IMR-90 (cell line): ENCODE measurements around the gene ITPK1. TPM values are rescaled to one million over a fixed set of nuclear protein-coding genes. Genes with fewer than 3 reads are reported as not detected.

Source experiments
- ATAC-seq: fragments of 200-7000 bp; cut with Tn5 transposase; 2 replicates; pipeline ENCODE4 v1.9.1; 2020; ENCODE audit warnings: low read depth, mild to moderate bottlenecking, moderate library complexity
- BruUV-seq: library from RNA; stranded (reverse); fragments of 400-500 nt; replicated peaks from 2 replicates; lab custom pipeline; 2021; lab: Mats Ljungman, UMichigan
- CTCF ChIA-PET: fragments of 300-600 bp; formaldehyde crosslinking; extraction: SDS; loops from one replicate; lab custom pipeline; 2021; ENCODE audit warnings: antibody characterized with exemption; lab: Yijun Ruan, JAX
- POLR2A ChIA-PET: fragments of 300-600 bp; sonication (Branson Sonifier 250); formaldehyde crosslinking; loops from one replicate; lab custom pipeline; 2022; ENCODE audit warnings: antibody characterized with exemption; ENCODE audit not compliant: unreplicated experiment; lab: Charles Lee
- DNase-seq: peaks from one replicate; pipeline ENCODE4 v3.0.0; 2013
- H2AFZ ChIP-seq: replicated peaks from 2 replicates; pipeline ENCODE3; 2013; ENCODE audit warnings: low read length, mild to moderate bottlenecking; ENCODE audit not compliant: poor library complexity
- H2AK5ac ChIP-seq: 2 replicates; pipeline ENCODE4 v1.6.1; 2013; ENCODE audit warnings: low read depth, low read length, inconsistent platforms
- H2AK9ac ChIP-seq: replicated peaks from 2 replicates; pipeline ENCODE3; 2013; ENCODE audit warnings: mild to moderate bottlenecking, low read depth, low read length, moderate library complexity; ENCODE audit not compliant: poor library complexity
- H2BK120ac ChIP-seq: 2 replicates; pipeline ENCODE4 v1.6.1; 2013; ENCODE audit warnings: low read depth, low read length, inconsistent platforms
- H2BK15ac ChIP-seq: 3 replicates; pipeline ENCODE4 v1.6.1; 2013; ENCODE audit warnings: low read depth, low read length, inconsistent platforms
- H2BK20ac ChIP-seq: 2 replicates; pipeline ENCODE4 v1.6.1; 2013; ENCODE audit warnings: low read depth, mild to moderate bottlenecking, inconsistent platforms, low read length, moderate library complexity
- H2BK5ac ChIP-seq: 2 replicates; pipeline ENCODE4 v1.6.1; 2013; ENCODE audit warnings: mild to moderate bottlenecking, low read depth, low read length, inconsistent platforms; ENCODE audit not compliant: poor library complexity, severe bottlenecking
- H3K14ac ChIP-seq: replicated peaks from 2 replicates; pipeline ENCODE4 v1.6.1; 2013; ENCODE audit warnings: low read depth, low read length, inconsistent platforms
- H3K18ac ChIP-seq: 2 replicates; pipeline ENCODE4 v1.6.1; 2013; ENCODE audit warnings: low read depth, low read length, control low read depth
- H3K23ac ChIP-seq: 2 replicates; pipeline ENCODE4 v1.6.1; 2013; ENCODE audit warnings: low read depth, low read length, inconsistent platforms
- H3K27ac ChIP-seq: 2 replicates; pipeline ENCODE4 v1.5.1; 2013; ENCODE audit warnings: mild to moderate bottlenecking, control low read depth, low read length; ENCODE audit not compliant: insufficient read depth
- H3K27me3 ChIP-seq: 2 replicates; pipeline ENCODE4 v1.6.1; 2013; ENCODE audit warnings: low read length; ENCODE audit not compliant: control insufficient read depth, insufficient read depth
- H3K36me3 ChIP-seq: 2 replicates; pipeline ENCODE4 v1.6.1; 2013; ENCODE audit warnings: low read length, mixed read lengths; ENCODE audit not compliant: control insufficient read depth, insufficient read depth
- H3K4ac ChIP-seq: 2 replicates; pipeline ENCODE4 v1.6.1; 2013; ENCODE audit warnings: low read depth, low read length, inconsistent platforms
- H3K4me1 ChIP-seq: 2 replicates; pipeline ENCODE4 v1.6.1; 2013; ENCODE audit warnings: low read length, mixed read lengths; ENCODE audit not compliant: control insufficient read depth, insufficient read depth
- H3K4me2 ChIP-seq: 2 replicates; pipeline ENCODE4 v1.6.1; 2013; ENCODE audit warnings: low read depth, mild to moderate bottlenecking, control low read depth, low read length, moderate library complexity
- H3K4me3 ChIP-seq: 2 replicates; pipeline ENCODE4 v1.5.1; 2013; ENCODE audit warnings: low read depth, mild to moderate bottlenecking, control low read depth, low read length, moderate library complexity; ENCODE audit not compliant: insufficient read depth
- H3K56ac ChIP-seq: 2 replicates; pipeline ENCODE4 v1.6.1; 2013; ENCODE audit warnings: low read length, inconsistent platforms; ENCODE audit not compliant: insufficient read depth; ENCODE audit errors: extremely low read depth
- H3K79me1 ChIP-seq, 2 experiments: 2 replicates each; pipeline ENCODE4 v1.6.1; 2013; ENCODE audit warnings: low read length in 2 of 2, inconsistent platforms in 1 of 2, low read depth in 1 of 2
- H3K9ac ChIP-seq: 2 replicates; pipeline ENCODE4 v1.6.1; 2013; ENCODE audit warnings: low read depth, low read length, control low read depth
- H3K9me1 ChIP-seq: 2 replicates; pipeline ENCODE4 v1.6.1; 2013; ENCODE audit warnings: low read length, inconsistent platforms; ENCODE audit not compliant: insufficient read depth
- H3K9me3 ChIP-seq: 2 replicates; pipeline ENCODE4 v1.6.1; 2013; ENCODE audit warnings: low read length; ENCODE audit not compliant: control insufficient read depth, insufficient read depth
- H4K20me1 ChIP-seq: 2 replicates; pipeline ENCODE4 v1.6.1; 2013; ENCODE audit warnings: low read length, inconsistent platforms; ENCODE audit not compliant: insufficient read depth
- H4K5ac ChIP-seq: 2 replicates; pipeline ENCODE4 v1.6.1; 2013; ENCODE audit warnings: mild to moderate bottlenecking, low read depth, low read length, control low read depth
- H4K8ac ChIP-seq, 2 experiments: 2 replicates each; pipeline ENCODE4 v1.6.1; 2013; ENCODE audit warnings: low read depth in 2 of 2, low read length in 2 of 2, control low read depth in 1 of 2, inconsistent platforms in 1 of 2
- H4K91ac ChIP-seq: 2 replicates; pipeline ENCODE4 v1.6.1; 2013; ENCODE audit warnings: low read depth, low read length, inconsistent platforms; ENCODE audit not compliant: insufficient read depth
- BHLHE40 ChIP-seq: fragments of 150-350 bp; IDR thresholded peaks from 2 replicates; pipeline ENCODE4 v1.6.1; 2016; ENCODE audit warnings: mild to moderate bottlenecking, low read depth, low read length
- FOS ChIP-seq: fragments of 150-350 bp; IDR thresholded peaks from 2 replicates; pipeline ENCODE4 v1.6.1; 2016; ENCODE audit warnings: low read depth, low read length
- MAFK ChIP-seq: IDR thresholded peaks from 2 replicates; pipeline ENCODE4 v1.6.1; 2012; ENCODE audit warnings: low read depth, low read length, improper control_type of control experiment
- NFE2L2 ChIP-seq: fragments of 150-350 bp; IDR thresholded peaks from 2 replicates; pipeline ENCODE4 v1.6.1; 2016; ENCODE audit warnings: low read depth, mild to moderate bottlenecking, low read length
- RAD21 ChIP-seq: IDR thresholded peaks from 2 replicates; pipeline ENCODE4 v1.6.1; 2012; ENCODE audit warnings: low read length, improper control_type of control experiment
- RCOR1 ChIP-seq: IDR thresholded peaks from 2 replicates; pipeline ENCODE4 v1.6.1; 2012; ENCODE audit warnings: mild to moderate bottlenecking, low read length, improper control_type of control experiment; ENCODE audit not compliant: insufficient replicate concordance
- RFX5 ChIP-seq: IDR thresholded peaks from 2 replicates; pipeline ENCODE4 v1.8.0; 2012; ENCODE audit warnings: low read depth, mild to moderate bottlenecking, low read length, moderate library complexity
- WGBS, 2 experiments: methylation state at CpG; one replicate each; pipeline versions ENCODE4 v1.1.5 to v1.1.7; 2013; ENCODE audit warnings: missing lambda C conversion rate in 2 of 2; ENCODE audit not compliant: insufficient read length in 1 of 2; ENCODE audit errors: extremely low coverage in 2 of 2; 5-methylcytosine and 5-hydroxymethylcytosine counted together
- dilution Hi-C: fragments of 300-500 bp; cut with HindIII; formaldehyde crosslinking; loops from one replicate; pipeline ENCODE4 v1.14.3; 2018; ENCODE audit warnings: low sequenced_read_pairs; ENCODE audit not compliant: unreplicated experiment
- in situ Hi-C: fragments of 300-500 bp; cut with MboI; formaldehyde crosslinking; loops from 3 replicates; pipeline ENCODE4 v1.14.3; 2019; ENCODE audit warnings: low sequenced_read_pairs, inconsistent platforms, mixed read lengths
- intact Hi-C: fragments of 100-400 bp; cut with micrococcal nuclease; formaldehyde crosslinking; loops from 2 replicates; pipeline ENCODE4 v1.10.0; 2022
- polyA plus RNA-seq, 3 experiments: library from polyadenylated mRNA; depleted of rRNA; stranded (reverse); fragments of >200 nt; gene quantifications; 2 replicates each; pipeline ENCODE4 v1.2.3, GENCODE V29; 2012; ENCODE audit warnings: low replicate concordance in 1 of 3
- total RNA-seq: library from RNA; depleted of rRNA; stranded (reverse); fragments of >200 nt; gene quantifications from 2 replicates; pipeline ENCODE4 v1.2.3, GENCODE V29; 2012

ITPK1 gene
- total and polyA plus RNA-seq, 2 of the 4 experiments (the other 2 are of a cell fraction) = 21.7 to 26.9 TPM

- Histone ChIP-seq H3K79me1 (no peaks in the 10 kb centered on the region), H4K8ac (no peak overlapping the region), H3K4ac (no peak overlapping the region), H4K20me1 (no peaks in the 10 kb centered on the region), H3K27me3 (peaks cover 2% of the 10 kb centered on the region; the same call in 1 of the 2 replicates), H3K23ac (no peak overlapping the region), H2BK120ac (no peak overlapping the region), H3K14ac (no peak overlapping the region), H3K4me3 (no peak overlapping the region), H3K4me2 (no peak overlapping the region), H3K36me3 (no peaks in the 10 kb centered on the region), H2BK20ac (no peak overlapping the region), H2BK15ac (no peak overlapping the region), H3K18ac (no peak overlapping the region), H4K5ac (no peak overlapping the region), H2AFZ (no peak overlapping the region), H2AK5ac (no peak overlapping the region), H2AK9ac (no peak overlapping the region), H3K56ac (no peak overlapping the region), H3K4me1 (no peaks in the 10 kb centered on the region), H3K9me1 (no peaks in the 10 kb centered on the region), H3K27ac (no peak overlapping the region), H3K9me3 (no peaks in the 10 kb centered on the region), H3K9ac (no peak overlapping the region), H4K91ac (no peak overlapping the region), H2BK5ac (no peak overlapping the region)
- ATAC-seq (no peak), DNase-seq (no peak)
- TF ChIP-seq RCOR1 (no peak), FOS (no peak), BHLHE40 (no peak), MAFK (no peak), RFX5 (no peak), NFE2L2 (no peak), RAD21 (no peak)
- CTCF ChIA-PET = no interaction called here
- dilution Hi-C loops (no loop called here), intact Hi-C loops (no loop called here), in situ Hi-C loops (no loop called here)
- WGBS, 2 experiments = 90% methylated on average over 3 of the region's 7 CpGs; no CpG with 5 or more reads in 1 of the 2 experiments
- BruUV-seq = no TSS peak
- POLR2A ChIA-PET = no interaction called here
These were observed 37.4 kb upstream of the ITPK1 start for GRCh38 chr14:93153121-93153520.
